SH-SY5Y (cell line): ENCODE results near the gene HES7.

Source experiments
- GATA2 ChIP-seq: IDR thresholded peaks from 2 replicates; pipeline ENCODE4 v1.6.1; 2011; ENCODE audit warnings: mild to moderate bottlenecking, low read depth, low read length
- GATA3 ChIP-seq: IDR thresholded peaks from 2 replicates; pipeline ENCODE4 v1.6.1; 2011; ENCODE audit warnings: low read depth, mild to moderate bottlenecking, low read length, moderate library complexity

Gene HES7

DNA sequence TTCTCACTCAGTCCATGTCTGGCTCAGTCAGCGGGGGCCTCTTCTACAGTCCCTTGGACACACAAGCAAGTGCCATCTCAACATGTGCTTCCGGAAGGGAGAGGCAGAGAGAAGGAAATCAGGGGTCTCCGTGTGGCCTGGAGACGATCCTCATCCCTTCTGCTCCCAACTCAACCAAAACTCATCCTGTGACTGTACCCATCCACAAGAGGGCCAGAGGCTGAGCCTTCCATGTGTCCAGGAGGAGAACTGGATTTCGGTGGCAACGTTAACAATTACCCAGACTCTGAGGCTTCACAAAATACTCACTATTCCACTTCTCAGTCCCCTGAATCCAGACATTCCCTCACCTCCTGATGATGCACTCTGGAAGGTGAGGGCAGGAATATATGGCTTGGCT is 28.5 kb downstream of the HES7 start:
- no peak for TF ChIP-seq GATA3
- no peak for TF ChIP-seq GATA2

GRCh38 chr17:8091033-8091687 is 32.7 kb downstream of the HES7 start:
- TF ChIP-seq GATA3, result no peak
- no peak for TF ChIP-seq GATA2

DNA sequence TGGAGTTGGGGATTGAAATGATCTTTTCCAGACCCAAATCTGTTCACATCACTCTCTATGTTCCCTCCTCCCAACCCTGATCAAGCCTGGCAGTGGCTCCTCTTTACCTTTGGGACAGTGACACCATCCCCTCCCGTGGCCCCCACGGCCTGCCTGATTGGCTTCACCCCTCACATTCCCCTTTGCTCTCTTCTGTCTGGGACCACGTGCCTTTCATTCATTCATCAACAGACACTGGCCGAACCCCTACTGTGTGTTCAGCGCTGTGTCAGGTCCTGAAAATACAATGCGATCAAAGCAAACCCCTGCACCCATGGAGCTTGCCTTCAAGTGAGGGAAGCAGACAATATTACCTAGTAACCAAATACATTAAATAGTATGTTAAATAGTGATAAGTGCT is 34.2 kb downstream of the HES7 start:
- TF ChIP-seq GATA2 (no peak), GATA3 (no peak)

GRCh38 chr17:8087952-8088230 is 36.0 kb downstream of the HES7 start:
- no peak for TF ChIP-seq GATA3

DNA sequence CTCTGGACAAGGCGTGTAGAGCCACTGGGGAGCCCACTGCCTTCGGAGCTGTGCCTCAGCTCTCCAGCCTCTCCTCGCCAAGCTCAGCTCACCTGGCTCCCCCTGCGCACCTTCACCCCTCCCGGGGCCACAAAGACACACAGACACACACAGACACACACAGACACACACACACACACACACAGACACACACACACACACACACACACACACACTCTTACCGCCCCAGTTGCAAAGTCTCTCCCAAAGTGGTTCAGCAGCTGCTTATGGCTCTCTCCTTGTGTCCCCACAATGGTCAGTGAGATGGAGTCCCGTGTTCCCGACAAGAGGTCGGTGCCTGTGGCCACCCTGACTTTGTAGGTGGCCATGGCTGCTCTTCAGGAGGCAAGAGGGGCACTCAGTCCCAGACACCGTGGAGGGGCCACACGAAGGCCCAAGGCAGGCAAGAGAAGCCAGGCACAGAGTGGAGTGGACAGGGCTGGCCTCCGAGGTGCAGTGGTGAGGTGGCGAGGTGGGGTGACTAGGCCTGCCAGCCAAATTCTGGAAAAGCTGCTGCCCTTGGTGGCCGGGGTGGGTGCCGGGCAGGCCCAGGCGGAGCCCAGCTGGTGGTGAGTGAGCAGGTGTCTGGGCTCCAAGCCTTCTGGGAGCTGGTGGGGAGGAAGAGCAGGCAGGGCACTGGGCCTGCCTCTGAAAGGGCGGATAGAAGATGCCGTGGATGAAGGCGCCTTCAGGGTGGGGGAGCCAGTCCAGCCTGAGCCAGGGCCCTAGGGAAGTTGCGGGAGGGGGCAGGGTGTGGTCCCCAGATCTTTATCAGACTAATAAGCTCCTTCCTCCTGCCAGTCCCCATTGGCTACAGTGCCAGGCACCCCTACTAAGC is 36.6 kb downstream of the HES7 start, which contains the start of gene ALOX12B:
Gene ALOX12B (minus strand): TSS at position 642 of the 877 bp plus-strand sequence. CDS start 274 bp downstream, at position 368.
- no peak for TF ChIP-seq GATA2
- no peak for TF ChIP-seq GATA3

- TF ChIP-seq GATA2, result no peak
- no peak for TF ChIP-seq GATA3
Measured at GRCh38 chr17:8084250-8084649, 39.7 kb downstream of the HES7 start.

- no peak for TF ChIP-seq GATA3
- no peak for TF ChIP-seq GATA2
Measured at GRCh38 chr17:8082292-8082691, 41.6 kb downstream of the HES7 start.

GRCh38 chr17:8081876-8082275 is 42.0 kb downstream of the HES7 start:
- TF ChIP-seq GATA2 (no peak), GATA3 (no peak)

GRCh38 chr17:8080799-8081219 is 43.1 kb downstream of the HES7 start:
- no peak for TF ChIP-seq GATA3
- TF ChIP-seq GATA2, result no peak

GRCh38 chr17:8080208-8080798 is 43.6 kb downstream of the HES7 start:
- TF ChIP-seq GATA3 (no peak), GATA2 (no peak)

DNA sequence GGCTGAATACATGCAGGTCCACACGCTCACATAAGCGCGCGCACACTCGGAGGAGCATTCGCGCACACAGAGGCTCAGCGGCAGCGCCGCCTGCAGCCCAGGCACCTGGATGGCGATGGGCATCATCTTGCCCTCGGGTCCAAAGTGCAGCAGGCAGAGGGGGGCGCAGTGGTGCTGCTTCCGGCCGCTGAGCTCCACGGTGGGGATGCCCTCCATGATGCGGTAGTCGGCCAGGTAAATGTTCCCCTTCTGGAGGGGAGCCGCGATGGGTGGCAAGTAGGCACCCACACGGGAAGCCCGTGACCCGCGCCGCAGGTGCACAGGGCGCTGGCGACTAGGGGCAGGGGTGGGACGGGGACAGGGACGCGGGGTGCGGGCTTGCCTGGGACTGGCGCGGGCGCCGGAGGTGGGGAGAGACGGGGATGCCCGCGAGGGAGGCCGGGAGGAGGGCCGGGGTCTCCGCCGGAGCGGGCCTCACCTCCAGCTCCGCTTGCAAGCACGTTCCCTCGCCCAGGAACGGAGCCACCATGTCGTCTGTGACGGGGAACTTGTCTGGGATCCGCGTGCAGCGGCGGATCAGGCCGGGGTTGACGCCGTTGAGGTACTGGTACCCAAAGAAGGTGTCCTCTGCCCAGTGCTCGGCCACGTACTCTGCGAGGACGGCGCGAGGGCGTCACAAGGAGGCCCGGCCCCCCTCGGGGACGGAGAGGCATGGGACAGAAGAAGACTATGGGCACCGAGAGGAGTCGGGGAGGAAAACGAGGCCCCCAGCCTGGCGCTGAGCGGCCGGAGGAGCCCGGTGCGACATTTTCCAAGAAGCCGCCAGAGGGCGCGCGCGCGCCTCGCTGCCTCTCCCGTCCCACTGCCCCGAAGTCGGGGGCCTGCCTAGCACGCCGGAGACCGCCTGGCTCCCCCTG is 44.4 kb downstream of the HES7 start:
- no peak for TF ChIP-seq GATA2

DNA sequence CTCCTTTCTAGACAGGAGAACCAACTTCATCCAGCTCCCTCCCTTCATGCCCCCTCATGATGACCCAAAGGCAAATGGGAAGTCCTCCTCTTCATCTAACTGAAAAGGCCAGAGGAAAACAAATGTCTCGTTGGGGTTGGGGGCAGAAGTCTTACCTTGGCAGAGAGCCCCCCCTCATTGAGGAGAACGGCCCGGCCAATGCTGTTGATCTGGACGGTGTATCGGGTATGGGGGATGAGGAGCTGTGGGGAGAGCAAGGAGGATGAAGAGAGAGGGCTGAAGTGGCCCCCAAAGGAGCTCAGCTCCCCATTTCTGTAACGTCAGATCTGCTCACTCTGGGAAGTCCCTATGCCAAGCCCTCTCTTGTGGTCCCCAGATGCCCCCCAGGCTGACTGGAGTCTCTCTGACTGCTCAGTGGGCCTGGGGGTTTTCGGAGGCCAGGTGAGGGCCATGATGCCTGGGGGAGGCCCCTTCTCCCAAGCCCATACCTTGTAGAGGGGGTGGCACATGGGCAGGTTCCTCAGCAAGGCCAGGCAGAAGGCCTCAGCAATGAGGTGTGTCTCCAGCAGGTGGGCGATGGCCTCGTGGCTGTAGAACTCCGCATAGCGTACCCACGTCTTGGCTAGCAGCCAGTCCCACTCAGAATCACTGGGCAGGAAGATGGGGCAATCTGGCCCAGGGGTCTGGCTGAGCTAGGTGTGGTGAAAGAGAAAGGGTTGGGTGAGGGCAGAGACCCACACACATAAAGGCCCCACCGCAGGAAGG is 47.2 kb downstream of the HES7 start:
- TF ChIP-seq GATA3 (no peak), GATA2 (no peak)

DNA sequence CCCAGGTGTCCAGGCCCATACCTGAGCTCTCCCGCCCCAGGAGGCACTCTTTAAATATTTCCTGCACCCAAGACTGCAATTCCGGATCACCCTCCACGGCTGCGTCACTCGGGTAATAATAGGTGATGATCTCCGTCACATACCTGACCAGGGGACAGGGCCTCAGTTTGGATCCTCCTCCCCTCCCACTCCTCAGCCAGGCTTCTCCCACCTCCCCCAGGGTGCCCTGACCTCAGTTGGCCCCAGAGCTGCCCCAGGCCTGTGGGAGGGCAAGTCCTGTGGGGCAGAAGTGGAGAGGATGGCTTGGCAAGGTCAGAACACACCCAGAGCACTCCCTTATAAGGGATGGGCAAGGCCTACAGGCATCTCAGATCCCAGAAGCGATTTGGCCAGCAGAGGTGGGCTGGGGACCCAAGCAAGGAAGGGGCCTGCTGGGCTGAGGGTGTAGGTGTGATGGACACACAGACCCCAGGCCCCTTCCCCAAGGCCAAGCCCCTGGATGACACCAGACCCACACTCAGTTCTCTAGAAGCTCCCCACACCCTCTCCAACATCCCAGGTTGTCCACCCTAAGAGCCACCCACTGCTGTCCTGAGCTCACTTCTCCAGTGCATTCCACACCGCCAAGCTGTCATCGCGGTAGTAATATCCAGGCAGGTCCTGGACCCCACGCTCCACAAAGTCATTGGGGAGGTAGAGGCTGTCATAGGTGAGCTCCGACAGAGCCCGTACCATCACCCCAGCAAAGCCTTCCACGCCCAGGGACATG is 48.1 kb downstream of the HES7 start:
- TF ChIP-seq GATA3 (no peak), GATA2 (no peak)
